Measurements from ENCODE around the gene GPHB5.
A peak's percentile ranks its signal among the peaks of the same experiment; 100 is the strongest.

Gene GPHB5

GRCh38 chr14:63318835-63319234 is at the start of gene GPHB5:
GPHB5 (minus strand) TSS chr14:63318935; CDS start chr14:63317849, 1,086 bp downstream.
- no peak for TF ChIP-seq CTCF (IDR thresholded peaks at IDR 0.05; ENCODE audit: insufficient read depth, low read length, poor library complexity, severe bottlenecking)
- H3K27me3 ChIP-seq (replicated peaks; ENCODE audit: control insufficient read depth, insufficient read depth, low read length), result no peaks in the 10 kb centered on the region
- H3K36me3 ChIP-seq (ENCODE audit: control insufficient read depth, insufficient read depth, low read length), result no peaks in the 10 kb centered on the region
- DNase-seq (ENCODE audit: extremely low read depth, insufficient read length), result no peak
- H3K4me3 ChIP-seq (replicated peaks; ENCODE audit: low read depth, low read length), result no peak within 1 kb of the TSS

GRCh38 chr14:63367742-63368364 is 49.1 kb upstream of the GPHB5 start:
- no peak overlapping the region for H3K4me3 ChIP-seq (replicated peaks; ENCODE audit: low read depth, low read length)
- no peak for DNase-seq (ENCODE audit: extremely low read depth, insufficient read length)
- no peaks in the 10 kb centered on the region for H3K27me3 ChIP-seq (replicated peaks; ENCODE audit: control insufficient read depth, insufficient read depth, low read length)
- no peak for TF ChIP-seq CTCF (IDR thresholded peaks at IDR 0.05; ENCODE audit: insufficient read depth, low read length, poor library complexity, severe bottlenecking)
- no peaks in the 10 kb centered on the region for H3K36me3 ChIP-seq (ENCODE audit: control insufficient read depth, insufficient read depth, low read length)

- Histone ChIP-seq H3K27me3 (replicated peaks; ENCODE audit: control insufficient read depth, insufficient read depth, low read length) (no peaks in the 10 kb centered on the region), H3K36me3 (ENCODE audit: control insufficient read depth, insufficient read depth, low read length) (no peaks in the 10 kb centered on the region), H3K4me3 (replicated peaks; ENCODE audit: low read depth, low read length) (no peak overlapping the region)
- DNase-seq (ENCODE audit: extremely low read depth, insufficient read length), result no peak
- TF ChIP-seq CTCF (IDR thresholded peaks at IDR 0.05; ENCODE audit: insufficient read depth, low read length, poor library complexity, severe bottlenecking), result no peak
These were observed 43.7 kb upstream of the GPHB5 start for GRCh38 chr14:63362389-63362819.

- DNase-seq (ENCODE audit: extremely low read depth, insufficient read length), result no peak
- no peak overlapping the region for H3K4me3 ChIP-seq (replicated peaks; ENCODE audit: low read depth, low read length)
- no peaks in the 10 kb centered on the region for H3K27me3 ChIP-seq (replicated peaks; ENCODE audit: control insufficient read depth, insufficient read depth, low read length)
- no peaks in the 10 kb centered on the region for H3K36me3 ChIP-seq (ENCODE audit: control insufficient read depth, insufficient read depth, low read length)
- TF ChIP-seq CTCF (IDR thresholded peaks at IDR 0.05; ENCODE audit: insufficient read depth, low read length, poor library complexity, severe bottlenecking), result peak; percentile 24
These were observed 43.1 kb upstream of the GPHB5 start for GRCh38 chr14:63361790-63362189.

- no peaks in the 10 kb centered on the region for H3K36me3 ChIP-seq (ENCODE audit: control insufficient read depth, insufficient read depth, low read length)
- H3K4me3 ChIP-seq (replicated peaks; ENCODE audit: low read depth, low read length), result no peak overlapping the region
- H3K27me3 ChIP-seq (replicated peaks; ENCODE audit: control insufficient read depth, insufficient read depth, low read length), result no peaks in the 10 kb centered on the region; the same call in 1 of the 2 replicates
- no peak for DNase-seq (ENCODE audit: extremely low read depth, insufficient read length)
- no peak for TF ChIP-seq CTCF (IDR thresholded peaks at IDR 0.05; ENCODE audit: insufficient read depth, low read length, poor library complexity, severe bottlenecking)
These were observed 39.1 kb upstream of the GPHB5 start for GRCh38 chr14:63357841-63358240.

GRCh38 chr14:63345826-63346225 is 27.1 kb upstream of the GPHB5 start:
- Histone ChIP-seq H3K4me3 (replicated peaks; ENCODE audit: low read depth, low read length) (no peak overlapping the region), H3K36me3 (ENCODE audit: control insufficient read depth, insufficient read depth, low read length) (no peaks in the 10 kb centered on the region), H3K27me3 (replicated peaks; ENCODE audit: control insufficient read depth, insufficient read depth, low read length) (no peaks in the 10 kb centered on the region; the same call in 1 of the 2 replicates)
- TF ChIP-seq CTCF (IDR thresholded peaks at IDR 0.05; ENCODE audit: insufficient read depth, low read length, poor library complexity, severe bottlenecking), result no peak
- no peak for DNase-seq (ENCODE audit: extremely low read depth, insufficient read length)
